ENCODE data around the gene RAD18.

RAD18 gene

DNA sequence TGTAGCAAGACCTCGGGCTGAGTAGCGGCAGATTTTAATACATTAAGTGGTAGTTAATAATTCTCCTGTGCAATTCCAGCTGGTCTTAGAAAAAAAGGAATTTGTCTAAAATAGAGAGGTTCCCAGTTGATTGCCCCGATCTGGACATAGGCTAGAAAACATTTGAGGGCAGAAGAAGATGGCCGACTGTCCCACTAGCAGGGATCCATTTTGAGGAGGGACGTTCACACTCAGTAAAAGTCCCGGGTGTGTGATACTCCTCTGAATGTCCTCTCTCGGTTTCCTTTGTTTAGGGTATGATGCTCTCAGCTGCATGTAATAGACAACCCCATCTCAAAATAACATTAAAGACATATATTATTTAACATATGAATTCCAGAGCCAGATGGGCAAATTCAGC is 116.0 kb downstream of the RAD18 start:
- no peak for TF ChIP-seq ZNF433 (tag by site-specific recombination; IDR thresholded peaks at IDR 0.05; ENCODE audit: low read depth)
- TF ChIP-seq ZSCAN30 (tag by site-specific recombination; IDR thresholded peaks at IDR 0.05) = no peak
- no peak for TF ChIP-seq ZNF596 (tag by site-specific recombination; IDR thresholded peaks at IDR 0.05)
- TF ChIP-seq ZNF138 (tag by site-specific recombination; IDR thresholded peaks at IDR 0.05; ENCODE audit: borderline replicate concordance) = no peak
- no peak for TF ChIP-seq PBX3 (CRISPR knock-in tag; IDR thresholded peaks at IDR 0.05)
- H3K4me1 ChIP-seq (ENCODE audit: control insufficient read depth, insufficient read depth, low read length) = no peaks in the 10 kb centered on the region
- H3K27ac ChIP-seq (ENCODE audit: extremely low read depth, low read depth, low read length) = no peak overlapping the region
- POLR2A ChIA-PET = no interaction called here
- H3K9me3 ChIP-seq (ENCODE audit: control insufficient read depth, insufficient read depth, low read depth, low read length) = no peaks in the 10 kb centered on the region
- CTCF ChIA-PET = interaction anchor here (0.6 kb wide), 1 partner anchor 43 kb away, joined by 3 read pairs; no protein-coding TSS in a partner anchor
- H3K36me3 ChIP-seq (ENCODE audit: control insufficient read depth in 2 of 2, insufficient read depth in 1 of 2, low read length in 2 of 2) = peaks cover 0 to 5% of the 10 kb centered on the region in 2 experiments; a peak in 1 of 3 replicates
- no peak overlapping the region for H3K4me3 ChIP-seq (ENCODE audit: low read depth, low read length)

DNA sequence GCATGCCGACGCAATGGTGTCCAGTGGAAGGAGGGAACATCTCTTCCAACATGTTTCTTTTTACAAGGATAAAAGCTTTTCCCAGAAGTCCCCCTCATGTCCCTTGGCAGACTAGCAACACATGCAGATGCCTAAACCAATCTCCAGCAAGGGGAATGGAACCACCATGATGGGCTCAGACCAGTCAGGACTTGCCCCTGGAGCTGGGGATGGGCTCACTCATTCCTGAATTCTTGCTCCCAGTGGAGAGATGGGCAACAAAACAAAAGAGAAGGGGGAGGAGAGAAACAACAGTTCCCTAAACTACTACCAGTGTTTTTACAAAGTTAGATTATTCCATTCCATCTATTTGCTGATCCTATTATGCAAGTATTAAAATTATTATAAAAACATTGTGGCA is 117.1 kb downstream of the RAD18 start:
- no peaks in the 10 kb centered on the region for H3K4me1 ChIP-seq (ENCODE audit: control insufficient read depth, insufficient read depth, low read length)
- H3K27ac ChIP-seq (ENCODE audit: extremely low read depth, low read depth, low read length) = no peak overlapping the region
- no peak overlapping the region for H3K4me3 ChIP-seq (ENCODE audit: low read depth, low read length)
- TF ChIP-seq ZFHX2 (tag by site-specific recombination; conservative IDR thresholded peaks at IDR 0.05) (no peak), ZNF707 (tag by site-specific recombination; IDR thresholded peaks at IDR 0.05) (no peak), PRDM2 (tag by site-specific recombination; IDR thresholded peaks at IDR 0.05; ENCODE audit: borderline replicate concordance) (no peak), ZNF423 (tag by site-specific recombination; IDR thresholded peaks at IDR 0.05) (no peak), ZBTB20 (tag by site-specific recombination; IDR thresholded peaks at IDR 0.05) (no peak), ZNF132 (tag by site-specific recombination; IDR thresholded peaks at IDR 0.05; ENCODE audit: borderline replicate concordance) (no peak), ZNF677 (tag by site-specific recombination; IDR thresholded peaks at IDR 0.05) (no peak), ZNF776 (tag by site-specific recombination; IDR thresholded peaks at IDR 0.05; ENCODE audit: borderline replicate concordance) (no peak), ZNF133 (tag by site-specific recombination; IDR thresholded peaks at IDR 0.05) (no peak), ZNF18 (tag by site-specific recombination; IDR thresholded peaks at IDR 0.05) (no peak), KLF8 (tag by site-specific recombination; IDR thresholded peaks at IDR 0.05) (no peak)
- H3K9me3 ChIP-seq (ENCODE audit: control insufficient read depth, insufficient read depth, low read depth, low read length) = no peaks in the 10 kb centered on the region
- H3K36me3 ChIP-seq (ENCODE audit: control insufficient read depth in 2 of 2, insufficient read depth in 1 of 2, low read length in 2 of 2) = peaks cover 0 to 5% of the 10 kb centered on the region in 2 experiments; a peak in 1 of 3 replicates
- ChIA-PET CTCF (interaction anchor here (0.5 to 0.6 kb wide), 2 partner anchors 14 to 69 kb away, joined by 5 to 7 read pairs; no protein-coding TSS in a partner anchor), POLR2A (no interaction called here)
